H1 (cell line): ENCODE measurements around the gene CUBN. TPM values are rescaled to one million over a fixed set of nuclear protein-coding genes. Genes with fewer than 3 reads are reported as not detected.

Experiments used
- CTCF ChIA-PET: fragments of 300-600 bp; sonication (Branson Sonifier 250); formaldehyde crosslinking; loops from one replicate; lab custom pipeline; 2021; ENCODE audit not compliant: partially characterized antibody; lab: Charles Lee
- POLR2A ChIA-PET: fragments of 300-600 bp; sonication (Branson Sonifier 250); formaldehyde crosslinking; loops from one replicate; lab custom pipeline; 2021; ENCODE audit warnings: inconsistent platforms; ENCODE audit not compliant: partially characterized antibody; lab: Charles Lee
- DNase-seq, 2 experiments: peaks; one replicate each; pipeline versions ENCODE4 v3.0.0 to v3.0.0-alpha.2; 2010 to 2022; ENCODE audit warnings: low spot score in 2 of 2, low read depth in 1 of 2, mixed read lengths in 1 of 2
- FAIRE-seq: peaks from 2 replicates; lab custom pipeline; 2011; peaks lifted over from hg19 to GRCh38; lab: Jason Lieb, UNC
- H2AFZ ChIP-seq: 2 replicates; pipeline ENCODE4 v1.8.1; 2012; ENCODE audit warnings: low read length, inconsistent platforms
- H2AK5ac ChIP-seq: 2 replicates; pipeline ENCODE4 v1.6.1; 2013; ENCODE audit warnings: low read depth, low read length
- H2BK120ac ChIP-seq: replicated peaks from 2 replicates; pipeline ENCODE3; 2013; ENCODE audit warnings: low read depth, low read length, inconsistent platforms
- H2BK12ac ChIP-seq: 2 replicates; pipeline ENCODE4 v1.6.1; 2013; ENCODE audit warnings: low read depth, low read length
- H2BK15ac ChIP-seq: 2 replicates; pipeline ENCODE4 v1.6.1; 2013; ENCODE audit warnings: low read length
- H2BK20ac ChIP-seq: 2 replicates; pipeline ENCODE4 v1.6.1; 2013; ENCODE audit warnings: low read length
- H2BK5ac ChIP-seq: 2 replicates; pipeline ENCODE4 v1.6.1; 2013; ENCODE audit warnings: low read depth, low read length
- H3K14ac ChIP-seq: 2 replicates; pipeline ENCODE4 v1.6.1; 2013; ENCODE audit warnings: inconsistent platforms; ENCODE audit not compliant: insufficient read length
- H3K18ac ChIP-seq: 2 replicates; pipeline ENCODE4 v1.6.1; 2013; ENCODE audit warnings: low read length; ENCODE audit errors: extremely low read depth
- H3K23ac ChIP-seq: 2 replicates; pipeline ENCODE4 v1.6.1; 2013; ENCODE audit warnings: inconsistent platforms; ENCODE audit not compliant: insufficient read length
- H3K23me2 ChIP-seq: 2 replicates; pipeline ENCODE4 v1.6.1; 2013; ENCODE audit warnings: low read depth, low read length
- H3K27ac ChIP-seq: 2 replicates; pipeline ENCODE4 v1.6.1; 2011; ENCODE audit warnings: low read depth, low read length, inconsistent platforms
- H3K27me3 ChIP-seq, 4 experiments: replicated peaks in 1 of 4; 1 replicate in 1 of 4; 2 replicates in 3 of 4; pipeline versions ENCODE4 v1.6.1 to v1.8.1; 2011 to 2013; ENCODE audit warnings: low read length in 3 of 4, mild to moderate bottlenecking in 3 of 4, inconsistent platforms in 2 of 4, mixed read lengths in 2 of 4, moderate library complexity in 1 of 4; ENCODE audit not compliant: control insufficient read depth in 3 of 4, insufficient read depth in 3 of 4; ENCODE audit errors: extremely low read depth in 1 of 4
- H3K36me3 ChIP-seq, 4 experiments: 2 replicates each; pipeline versions ENCODE4 v1.6.1 to v1.8.1; 2011 to 2013; ENCODE audit warnings: mild to moderate bottlenecking in 4 of 4, low read length in 3 of 4, moderate library complexity in 2 of 4, control low read depth in 1 of 4, inconsistent platforms in 1 of 4; ENCODE audit not compliant: insufficient read depth in 4 of 4, control insufficient read depth in 2 of 4
- H3K4ac ChIP-seq: replicated peaks from 2 replicates; pipeline ENCODE3; 2013; ENCODE audit warnings: low read length, low read depth, mixed read lengths, inconsistent platforms; ENCODE audit not compliant: insufficient read length
- H3K4me1 ChIP-seq, 4 experiments: replicated peaks in 1 of 4; 1 replicate in 1 of 4; 2 replicates in 3 of 4; pipeline versions ENCODE4 v1.6.1 to v1.8.1; 2011 to 2013; ENCODE audit warnings: low read length in 3 of 4, inconsistent platforms in 2 of 4, mixed read lengths in 1 of 4; ENCODE audit not compliant: insufficient read depth in 4 of 4, control insufficient read depth in 3 of 4
- H3K4me2 ChIP-seq, 2 experiments: 2 replicates each; pipeline versions ENCODE4 v1.6.1 to v1.8.1; 2011 to 2013; ENCODE audit warnings: low read depth in 2 of 2, low read length in 2 of 2, control low read depth in 1 of 2, inconsistent platforms in 1 of 2, mild to moderate bottlenecking in 1 of 2; ENCODE audit not compliant: insufficient read depth in 1 of 2
- H3K4me3 ChIP-seq, 4 experiments: fragments of 200-600, 300-600 bp in 1 of 4; sonication (generic), shearing (Covaris generic), sonication (Bioruptor Twin) in 1 of 4; 2 replicates each; pipeline versions ENCODE4 v1.5.1 to v1.8.1; 2011 to 2016; ENCODE audit warnings: low read length in 4 of 4, low read depth in 3 of 4, control low read depth in 2 of 4, inconsistent platforms in 2 of 4, mild to moderate bottlenecking in 2 of 4, mixed read lengths in 1 of 4, moderate library complexity in 1 of 4; ENCODE audit not compliant: insufficient read depth in 2 of 4; ENCODE audit errors: extremely low read depth in 1 of 4
- H3K56ac ChIP-seq: replicated peaks from 2 replicates; pipeline ENCODE3; 2013; ENCODE audit warnings: low read depth, mild to moderate bottlenecking, mixed read lengths, low read length, inconsistent platforms; ENCODE audit not compliant: insufficient read length
- H3K79me1 ChIP-seq: 2 replicates; pipeline ENCODE4 v1.6.1; 2013; ENCODE audit warnings: low read depth, low read length, control low read depth
- H3K79me2 ChIP-seq, 2 experiments: 2 replicates each; pipeline versions ENCODE4 v1.6.1 to v1.8.1; 2012 to 2013; ENCODE audit warnings: low read length in 2 of 2, mild to moderate bottlenecking in 2 of 2, inconsistent platforms in 1 of 2; ENCODE audit not compliant: insufficient read depth in 2 of 2, control insufficient read depth in 1 of 2
- H3K9ac ChIP-seq, 4 experiments: replicated peaks in 1 of 4; 1 replicate in 1 of 4; 2 replicates in 3 of 4; pipeline versions ENCODE4 v1.6.1 to v1.8.1; 2011 to 2013; ENCODE audit warnings: low read depth in 3 of 4, low read length in 3 of 4, control low read depth in 2 of 4, mild to moderate bottlenecking in 2 of 4, moderate library complexity in 2 of 4, inconsistent platforms in 1 of 4; ENCODE audit errors: extremely low read depth in 1 of 4
- H3K9me3 ChIP-seq, 2 experiments: 2 replicates each; pipeline versions ENCODE4 v1.6.1 to v1.8.1; 2012 to 2013; ENCODE audit warnings: mild to moderate bottlenecking in 2 of 2, moderate library complexity in 2 of 2, control low read depth in 1 of 2, inconsistent platforms in 1 of 2, low read depth in 1 of 2, low read length in 1 of 2, mixed read lengths in 1 of 2; ENCODE audit not compliant: insufficient read depth in 2 of 2
- H4K20me1 ChIP-seq, 2 experiments: replicated peaks in 1 of 2; 2 replicates each; pipeline versions ENCODE3 to v1.8.1; 2011 to 2013; ENCODE audit warnings: inconsistent platforms in 2 of 2, low read length in 2 of 2, mild to moderate bottlenecking in 1 of 2; ENCODE audit not compliant: insufficient read depth in 2 of 2, control insufficient read depth in 1 of 2
- H4K5ac ChIP-seq: 2 replicates; pipeline ENCODE4 v1.6.1; 2013; ENCODE audit warnings: low read length, low read depth, mixed read lengths, inconsistent platforms; ENCODE audit not compliant: insufficient read length
- H4K8ac ChIP-seq: 2 replicates; pipeline ENCODE4 v1.8.0; 2013; ENCODE audit warnings: mild to moderate bottlenecking, moderate library complexity, low read length, inconsistent platforms; ENCODE audit not compliant: insufficient read depth; ENCODE audit errors: extremely low read depth
- H4K91ac ChIP-seq: replicated peaks from 2 replicates; pipeline ENCODE3; 2013; ENCODE audit warnings: low read length, mixed read lengths, inconsistent platforms; ENCODE audit not compliant: insufficient read length
- CREB1 ChIP-seq: IDR thresholded peaks from 2 replicates; pipeline ENCODE4 v1.6.1; 2012; ENCODE audit warnings: inconsistent platforms
- EGR1 ChIP-seq: IDR thresholded peaks from 2 replicates; pipeline ENCODE4 v1.6.1; 2011; ENCODE audit warnings: low read depth, low read length, borderline replicate concordance
- GABPA ChIP-seq: IDR thresholded peaks from 2 replicates; pipeline ENCODE4 v1.6.1; 2011; ENCODE audit warnings: mild to moderate bottlenecking, low read length, moderate library complexity, borderline replicate concordance; ENCODE audit not compliant: insufficient read depth
- KDM4A ChIP-seq: IDR thresholded peaks from one replicate; pipeline ENCODE4 v1.7.1; 2012; ENCODE audit warnings: low read depth, mild to moderate bottlenecking, moderate library complexity, low read length, inconsistent platforms; ENCODE audit not compliant: severe bottlenecking
- whole genome bisulfite sequencing, 2 experiments: shearing (Covaris generic) in 1 of 2; methylation state at CpG; one replicate each; pipeline versions ENCODE4 v1.1.6 to v1.1.7; 2013 to 2015; ENCODE audit warnings: low lambda C conversion rate in 2 of 2, mixed read lengths in 2 of 2, inconsistent platforms in 1 of 2, low coverage in 1 of 2, missing lambda C conversion rate in 1 of 2; ENCODE audit not compliant: insufficient replicate concordance in 2 of 2, insufficient coverage in 1 of 2, insufficient read length in 1 of 2; ENCODE audit errors: extremely low coverage in 1 of 2, missing lambda C conversion rate in 1 of 2; 5-methylcytosine and 5-hydroxymethylcytosine counted together
- polyA plus RNA-seq, 7 experiments: library from polyadenylated mRNA; depleted of rRNA in 3 of 7; stranded (reverse) in 5 of 7; unstranded in 2 of 7; fragments of >200 nt in 5 of 7; fragments of 200-250 nt in 2 of 7; gene quantifications; 1 replicate in 5 of 7; 2 replicates in 1 of 7; 4 replicates in 1 of 7; pipeline versions ENCODE4 v1.2.1 to v1.2.3, GENCODE V29; 2011 to 2013; ENCODE audit warnings: missing spikeins in 2 of 7, mixed read lengths in 2 of 7
- total RNA-seq: library from RNA; stranded (reverse); fragmentation: NEBNext Ultra II Directional; extraction: Animal tissue kit (Norgen Biotek cat#: 25700); gene quantifications from 2 replicates; pipeline ENCODE4 v1.2.1, GENCODE V29; 2021

Gene CUBN
- total and polyA plus RNA-seq, 2 of the 8 experiments (the other 6 are each of a cell fraction or from before 2014, with no cell fraction given): 0.04 to 0.08 TPM

GRCh38 chr10:16965344-16965616 is 164.3 kb downstream of the CUBN start:
- H2BK15ac ChIP-seq: no peak overlapping the region
- no peaks in the 10 kb centered on the region for H3K23me2 ChIP-seq
- 0 out of 2 replicates have a peak overlapping the region, but pooled peaks have one; percentile 26 for H2AK5ac ChIP-seq
- 0 out of 2 replicates have a peak overlapping the region, but pooled peaks have one; percentile 91 for H2BK12ac ChIP-seq
- ChIA-PET CTCF (no interaction called here), POLR2A (no interaction called here)
- peaks cover 2 to 6% (median 4%) of the 10 kb centered on the region in 4 experiments; a peak in 3 of 7 replicates for H3K4me1 ChIP-seq
- no peak overlapping the region for H3K14ac ChIP-seq
- no peak overlapping the region for H2AFZ ChIP-seq
- no peak overlapping the region for H4K91ac ChIP-seq
- no peak overlapping the region for H3K27ac ChIP-seq
- WGBS, 2 experiments: 78% methylated on average over 7 of the region's 7 CpGs; no CpG with 5 or more reads in 1 of the 2 experiments
- no peak overlapping the region for H4K8ac ChIP-seq
- H3K4ac ChIP-seq: no peak overlapping the region
- no peak overlapping the region for H3K4me2 ChIP-seq
- no peak overlapping the region for H3K4me3 ChIP-seq
- H3K9me3 ChIP-seq: no peaks in the 10 kb centered on the region
- FAIRE-seq: no peak
- H2BK120ac ChIP-seq: no peak overlapping the region
- no peak overlapping the region for H3K9ac ChIP-seq
- H4K5ac ChIP-seq: no peak overlapping the region
- H3K36me3 ChIP-seq: no peaks in the 10 kb centered on the region
- no peak for DNase-seq
- no peak overlapping the region for H3K23ac ChIP-seq
- H4K20me1 ChIP-seq: no peaks in the 10 kb centered on the region
- no peaks in the 10 kb centered on the region for H3K79me1 ChIP-seq
- no peak overlapping the region for H2BK20ac ChIP-seq
- H3K18ac ChIP-seq: no peak overlapping the region
- H3K79me2 ChIP-seq: no peaks in the 10 kb centered on the region
- no peak overlapping the region for H2BK5ac ChIP-seq
- no peaks in the 10 kb centered on the region for H3K27me3 ChIP-seq
- no peak overlapping the region for H3K56ac ChIP-seq
- TF ChIP-seq GABPA (no peak), CREB1 (no peak), KDM4A (no peak), EGR1 (no peak)
